IPS-18a (cell line): ENCODE measurements around the gene RAB31.

ENCODE experiments used
- H3K27ac ChIP-seq: one replicate; pipeline ENCODE4 v1.5.1; 2013; ENCODE audit warnings: low read length
- H3K27me3 ChIP-seq: one replicate; pipeline ENCODE4 v1.6.1; 2013; ENCODE audit warnings: mild to moderate bottlenecking, low read length; ENCODE audit not compliant: control insufficient read depth, insufficient read depth
- H3K36me3 ChIP-seq: one replicate; pipeline ENCODE4 v1.6.1; 2013; ENCODE audit warnings: low read depth, low read length; ENCODE audit not compliant: control insufficient read depth
- H3K4me1 ChIP-seq: one replicate; pipeline ENCODE4 v1.6.1; 2013; ENCODE audit warnings: low read depth, low read length; ENCODE audit not compliant: control insufficient read depth
- H3K4me3 ChIP-seq: one replicate; pipeline ENCODE4 v1.5.1; 2013; ENCODE audit warnings: low read length
- H3K9ac ChIP-seq: one replicate; pipeline ENCODE4 v1.6.1; 2013; ENCODE audit warnings: mild to moderate bottlenecking, low read length, moderate library complexity
- H3K9me3 ChIP-seq: one replicate; pipeline ENCODE4 v1.6.1; 2013; ENCODE audit warnings: low read depth, low read length; ENCODE audit not compliant: control insufficient read depth

Gene RAB31

DNA sequence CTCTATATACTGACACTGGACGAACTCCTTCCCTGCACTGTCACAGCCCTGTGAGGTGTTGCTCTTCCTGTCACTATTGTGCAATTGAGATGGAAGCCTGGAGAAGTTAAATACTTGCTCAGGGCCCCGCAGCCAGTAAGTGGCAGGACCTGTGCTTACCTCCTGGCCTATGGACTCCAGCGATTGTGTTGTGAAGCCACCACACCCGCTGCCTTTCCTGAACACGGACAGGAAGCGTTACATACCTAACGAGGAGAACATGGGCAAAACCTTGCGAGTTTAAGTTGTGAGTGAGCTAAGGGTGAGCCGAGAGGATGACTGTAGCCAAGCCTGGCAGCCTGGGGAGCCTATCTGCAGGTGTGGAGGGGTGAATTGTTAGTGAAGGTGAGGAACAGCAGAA lies 26.1 kb downstream of the RAB31 start:
- no peak overlapping the region for H3K27ac ChIP-seq
- no peaks in the 10 kb centered on the region for H3K36me3 ChIP-seq
- H3K9me3 ChIP-seq: no peaks in the 10 kb centered on the region
- H3K4me3 ChIP-seq: no peak overlapping the region
- no peaks in the 10 kb centered on the region for H3K27me3 ChIP-seq
- H3K9ac ChIP-seq: no peak overlapping the region
- peaks cover 5% of the 10 kb centered on the region for H3K4me1 ChIP-seq

DNA sequence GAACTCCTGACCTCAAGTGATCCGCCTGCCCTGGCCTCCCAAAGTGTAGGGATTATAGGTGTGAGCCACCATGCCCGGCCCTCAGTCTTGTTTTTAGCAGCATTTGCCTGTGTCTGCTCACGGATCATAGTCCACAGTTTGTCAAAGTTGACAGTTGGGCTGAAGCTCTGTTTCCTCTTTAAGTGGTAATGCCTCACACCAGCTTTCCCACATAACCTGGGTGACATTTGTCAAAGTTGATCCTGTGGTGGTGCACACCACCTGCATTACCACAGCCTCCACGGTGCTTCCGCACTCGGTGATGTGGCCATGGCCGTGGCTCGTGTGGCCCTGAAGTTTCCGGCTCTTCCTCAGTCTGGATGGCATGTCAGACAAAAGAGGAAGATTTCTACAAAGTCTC lies 27.1 kb downstream of the RAB31 start:
- Histone ChIP-seq H3K27ac (no peak overlapping the region), H3K4me1 (peaks cover 8% of the 10 kb centered on the region), H3K4me3 (no peak overlapping the region), H3K27me3 (no peaks in the 10 kb centered on the region), H3K36me3 (no peaks in the 10 kb centered on the region), H3K9ac (no peak overlapping the region), H3K9me3 (no peaks in the 10 kb centered on the region)

DNA sequence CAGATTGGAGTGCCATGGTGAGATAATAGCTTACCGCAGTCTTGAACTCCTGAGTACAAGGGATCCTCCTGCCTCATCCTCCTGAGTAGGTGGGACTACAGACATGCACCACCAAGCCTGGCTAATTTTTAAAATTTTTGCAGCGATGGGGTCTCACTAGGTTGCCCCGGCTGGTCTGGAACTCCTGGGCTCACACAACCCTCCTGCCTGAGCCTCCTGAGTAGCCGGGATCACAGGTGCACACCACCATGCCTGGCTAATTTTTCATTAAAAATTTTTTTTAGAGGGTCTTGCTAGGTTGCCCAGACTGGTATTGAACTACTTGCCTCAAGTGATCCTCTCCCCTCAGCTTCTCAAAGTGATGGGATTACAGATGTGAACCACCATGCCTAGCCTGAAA lies 27.8 kb downstream of the RAB31 start:
- H3K9me3 ChIP-seq: no peaks in the 10 kb centered on the region
- no peaks in the 10 kb centered on the region for H3K27me3 ChIP-seq
- H3K4me1 ChIP-seq: peaks cover 8% of the 10 kb centered on the region
- H3K4me3 ChIP-seq: no peak overlapping the region
- H3K36me3 ChIP-seq: no peaks in the 10 kb centered on the region
- H3K27ac ChIP-seq: no peak overlapping the region
- H3K9ac ChIP-seq: no peak overlapping the region

DNA sequence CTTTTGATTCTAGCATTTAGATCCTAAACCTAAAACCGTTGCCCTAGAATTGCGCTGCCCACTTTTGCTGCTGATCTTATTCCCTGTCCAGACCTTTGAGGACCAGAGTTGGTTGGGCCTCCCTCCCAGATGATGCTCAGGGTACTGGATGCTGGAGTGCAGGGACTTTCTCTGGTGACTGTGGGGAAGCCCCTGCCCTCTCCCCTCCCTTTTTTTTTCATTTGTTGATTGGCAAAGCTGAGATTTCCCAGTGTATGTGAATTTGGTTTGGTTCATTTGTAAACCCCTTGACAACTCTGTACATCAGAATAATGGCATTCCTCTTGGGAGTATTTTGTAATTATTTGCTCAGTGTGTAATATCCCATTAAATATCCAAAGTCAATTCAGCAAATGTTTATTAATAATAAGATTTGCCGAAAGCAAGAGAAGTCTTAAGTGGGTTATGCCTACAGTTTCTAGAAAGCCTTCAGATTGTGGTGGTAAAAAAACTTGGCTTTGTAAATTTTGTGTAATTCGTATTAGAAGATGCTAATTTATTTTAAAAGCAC lies 28.3 kb downstream of the RAB31 start:
- Histone ChIP-seq H3K27ac (no peak overlapping the region), H3K36me3 (no peaks in the 10 kb centered on the region), H3K9ac (no peak overlapping the region), H3K27me3 (no peaks in the 10 kb centered on the region), H3K9me3 (no peaks in the 10 kb centered on the region), H3K4me1 (peaks cover 8% of the 10 kb centered on the region), H3K4me3 (no peak overlapping the region)

DNA sequence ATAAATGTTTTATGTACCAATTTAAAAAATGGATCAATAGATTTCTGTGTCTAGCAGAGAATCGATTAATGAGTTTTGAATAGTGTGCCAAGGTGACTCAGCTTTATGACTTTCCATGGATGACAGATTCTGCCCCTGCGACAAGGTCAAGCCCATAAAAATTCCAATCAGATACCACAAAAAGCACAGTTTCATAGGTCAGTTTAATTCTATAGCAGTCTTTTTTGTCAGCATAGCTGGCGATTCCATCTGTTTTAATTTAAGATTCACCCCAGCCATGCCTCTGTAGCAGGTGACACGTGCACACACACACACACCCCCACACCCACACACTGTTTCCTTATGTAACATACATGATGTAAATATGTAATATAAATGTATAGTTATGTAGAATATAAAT lies 28.9 kb downstream of the RAB31 start:
- Histone ChIP-seq H3K9me3 (no peaks in the 10 kb centered on the region), H3K9ac (no peak overlapping the region), H3K36me3 (no peaks in the 10 kb centered on the region), H3K27me3 (no peaks in the 10 kb centered on the region), H3K4me3 (no peak overlapping the region), H3K4me1 (peaks cover 14% of the 10 kb centered on the region), H3K27ac (no peak overlapping the region)

DNA sequence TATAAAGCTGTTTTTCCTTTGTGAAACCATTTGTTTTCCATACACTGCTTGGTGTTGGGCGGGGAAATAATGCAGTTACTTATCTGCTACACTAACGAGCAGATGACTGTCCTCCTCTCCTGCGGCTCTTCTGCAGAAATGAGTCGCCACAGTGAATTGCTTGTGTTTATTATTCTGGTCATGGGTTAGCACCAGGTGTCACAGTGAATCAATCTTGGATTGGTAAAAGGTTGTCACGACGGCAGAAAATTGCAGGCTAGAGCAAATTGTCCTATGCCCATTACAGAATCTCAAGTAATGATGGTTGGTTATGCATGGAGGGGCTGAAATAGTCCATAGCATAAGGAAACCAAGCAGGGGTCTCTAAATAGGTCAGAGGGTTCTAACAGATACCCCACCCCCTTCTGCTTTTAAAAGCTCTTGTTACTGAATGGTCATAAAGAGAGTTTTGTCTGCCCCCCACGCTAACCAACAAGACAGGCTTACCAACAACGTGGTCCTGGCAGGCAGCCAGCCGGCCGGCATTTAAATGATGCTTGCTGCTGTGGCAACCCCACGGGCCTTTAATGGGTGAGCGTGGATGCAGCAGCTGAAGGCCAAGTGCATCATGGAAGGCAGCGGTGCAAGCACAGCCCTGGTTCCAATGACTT lies 29.5 kb downstream of the RAB31 start:
- H3K27me3 ChIP-seq: no peaks in the 10 kb centered on the region
- H3K9ac ChIP-seq: no peak overlapping the region
- no peaks in the 10 kb centered on the region for H3K36me3 ChIP-seq
- no peak overlapping the region for H3K27ac ChIP-seq
- H3K9me3 ChIP-seq: no peaks in the 10 kb centered on the region
- peaks cover 20% of the 10 kb centered on the region for H3K4me1 ChIP-seq
- H3K4me3 ChIP-seq: no peak overlapping the region

DNA sequence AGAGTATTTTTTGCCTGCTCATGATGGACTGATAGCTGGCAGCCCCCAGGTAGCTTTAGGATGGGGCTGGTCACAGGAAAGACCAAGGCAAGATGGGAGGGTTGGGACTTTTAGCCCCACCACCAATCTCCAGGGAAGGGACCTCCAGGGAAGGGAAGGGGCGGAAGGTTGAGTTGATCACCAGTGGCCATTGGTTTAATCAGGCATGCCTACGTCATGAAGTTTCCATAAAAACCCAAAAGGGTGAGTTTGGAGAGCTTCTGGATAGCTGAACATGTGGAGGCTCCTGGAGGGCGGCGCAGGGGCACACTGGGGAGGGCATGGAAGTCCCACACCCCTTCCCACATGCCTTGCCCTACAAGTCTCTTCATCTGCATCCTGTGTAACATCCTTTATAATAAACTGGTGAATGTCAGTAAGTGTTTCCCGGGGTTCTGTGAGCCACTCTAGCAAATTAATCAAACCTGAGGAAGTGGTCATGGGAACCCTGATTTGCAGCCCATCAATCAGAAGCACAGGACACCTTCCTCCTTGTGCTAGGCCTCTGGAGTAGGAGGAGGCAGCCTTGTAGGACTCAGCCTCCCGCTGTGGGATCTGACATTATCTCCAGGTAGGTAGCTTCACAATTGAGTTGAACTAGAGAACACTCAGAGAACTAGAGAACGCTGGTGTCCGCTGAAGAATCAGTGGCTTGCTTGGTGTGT lies 30.3 kb downstream of the RAB31 start:
- no peaks in the 10 kb centered on the region for H3K9me3 ChIP-seq
- H3K27me3 ChIP-seq: no peaks in the 10 kb centered on the region
- no peak overlapping the region for H3K4me3 ChIP-seq
- no peaks in the 10 kb centered on the region for H3K36me3 ChIP-seq
- H3K9ac ChIP-seq: no peak overlapping the region
- H3K4me1 ChIP-seq: peaks cover 27% of the 10 kb centered on the region
- no peak overlapping the region for H3K27ac ChIP-seq

DNA sequence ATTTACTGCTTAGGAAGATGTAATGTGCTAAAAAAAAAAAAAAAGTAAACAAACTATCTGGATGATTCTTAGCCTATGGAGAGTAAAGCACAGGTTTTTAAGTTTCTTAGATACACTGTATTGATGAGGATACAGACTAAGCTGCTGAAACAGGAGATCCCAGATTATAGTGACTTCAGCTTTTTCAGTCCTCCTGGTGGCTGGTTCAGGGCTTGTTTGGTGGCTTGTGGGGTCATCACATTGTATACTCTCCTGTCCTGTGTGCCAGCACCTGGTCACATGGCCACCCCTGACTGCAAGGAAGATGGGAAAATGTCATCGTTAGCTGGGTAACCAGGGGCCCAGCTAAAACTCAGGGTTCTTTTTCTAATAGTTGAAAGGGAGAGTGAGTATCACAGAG lies 31.4 kb downstream of the RAB31 start:
- Histone ChIP-seq H3K4me3 (no peak overlapping the region), H3K4me1 (peaks cover 33% of the 10 kb centered on the region), H3K9ac (no peak overlapping the region), H3K9me3 (no peaks in the 10 kb centered on the region), H3K27me3 (no peaks in the 10 kb centered on the region), H3K36me3 (no peaks in the 10 kb centered on the region), H3K27ac (no peak overlapping the region)

DNA sequence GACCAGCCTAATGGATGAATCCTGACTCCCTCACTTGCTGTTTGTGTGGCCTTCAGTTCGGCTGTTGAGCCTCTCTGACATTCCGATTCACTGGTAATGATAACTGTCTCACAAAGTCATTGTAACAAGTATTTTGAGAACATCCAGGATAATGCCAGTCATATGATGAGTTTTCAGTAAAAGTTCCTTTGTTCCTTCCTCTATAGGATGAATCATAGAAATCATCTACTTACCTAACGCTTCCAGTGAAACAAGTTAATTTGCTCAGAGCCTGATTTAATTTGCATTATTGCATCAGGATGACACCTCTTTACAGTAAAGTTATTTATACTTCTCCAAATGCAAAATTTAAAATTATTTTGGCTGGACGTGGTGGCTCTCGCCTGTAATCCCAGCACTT lies 32.0 kb downstream of the RAB31 start:
- Histone ChIP-seq H3K4me1 (peaks cover 33% of the 10 kb centered on the region), H3K27me3 (no peaks in the 10 kb centered on the region), H3K4me3 (no peak overlapping the region), H3K27ac (no peak overlapping the region), H3K36me3 (no peaks in the 10 kb centered on the region), H3K9ac (no peak overlapping the region), H3K9me3 (no peaks in the 10 kb centered on the region)

DNA sequence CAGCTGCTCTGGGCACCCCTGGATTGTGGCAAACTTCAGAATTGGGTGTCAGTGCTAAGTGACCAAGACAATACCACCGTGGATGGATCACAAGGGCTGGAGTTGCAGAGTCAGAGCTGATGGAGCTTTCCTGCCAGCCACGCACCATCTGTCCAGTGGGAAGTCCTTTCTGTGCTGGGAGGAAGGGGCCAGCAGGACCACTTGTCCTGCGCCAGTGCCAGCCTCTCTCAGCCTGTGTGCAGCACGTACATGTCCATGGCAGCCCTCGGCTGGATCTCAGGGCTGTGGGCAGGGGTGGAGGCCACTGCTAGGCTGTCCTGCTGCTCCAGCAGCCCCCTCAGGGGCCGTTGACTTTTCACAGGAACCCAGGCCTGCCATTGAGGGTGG lies 33.3 kb downstream of the RAB31 start:
- Histone ChIP-seq H3K27me3 (no peaks in the 10 kb centered on the region), H3K4me3 (no peak overlapping the region), H3K9me3 (no peaks in the 10 kb centered on the region), H3K36me3 (no peaks in the 10 kb centered on the region), H3K27ac (no peak overlapping the region), H3K9ac (no peak overlapping the region), H3K4me1 (peaks cover 33% of the 10 kb centered on the region)

DNA sequence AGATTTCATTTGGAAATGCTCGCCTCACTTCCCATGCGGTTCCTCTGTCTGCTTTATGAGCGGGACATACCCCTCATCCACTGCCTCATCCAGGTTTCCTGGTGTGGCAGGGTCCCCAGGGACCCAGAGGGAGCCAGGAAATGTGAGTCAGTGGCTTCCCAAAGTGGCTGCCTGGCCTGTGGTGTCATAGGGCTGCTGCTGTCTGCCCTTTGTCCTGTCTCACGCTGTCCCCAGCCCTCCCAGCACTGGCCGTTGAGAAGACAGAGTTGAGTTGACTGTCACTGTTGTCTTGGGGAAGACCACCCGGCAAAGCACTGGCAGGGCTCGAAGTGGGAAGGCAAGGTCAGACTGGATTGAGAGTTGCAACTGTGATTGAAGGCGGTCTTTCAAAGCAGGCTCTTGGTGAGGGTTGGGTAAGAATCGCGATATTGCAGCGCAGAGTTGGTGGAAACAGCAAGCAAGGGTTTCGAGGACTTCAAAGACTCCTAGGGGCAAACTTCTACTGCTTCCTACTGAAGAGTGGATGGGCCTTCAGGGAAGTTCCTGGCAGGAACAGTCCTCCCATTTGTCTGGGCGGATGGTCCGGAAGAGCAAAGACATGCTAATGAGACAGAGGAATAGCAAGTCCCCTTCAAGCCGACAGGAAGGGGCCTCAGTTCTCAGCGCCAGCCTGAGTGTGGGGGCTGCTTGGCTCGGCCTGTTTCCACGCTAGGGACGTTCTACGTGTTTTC lies 33.9 kb downstream of the RAB31 start:
- no peak overlapping the region for H3K27ac ChIP-seq
- no peaks in the 10 kb centered on the region for H3K9me3 ChIP-seq
- H3K4me3 ChIP-seq: no peak overlapping the region
- no peaks in the 10 kb centered on the region for H3K36me3 ChIP-seq
- peaks cover 33% of the 10 kb centered on the region for H3K4me1 ChIP-seq
- H3K9ac ChIP-seq: no peak overlapping the region
- H3K27me3 ChIP-seq: no peaks in the 10 kb centered on the region
